Epithelial cell of prostate (primary cell): Measurements from ENCODE around the gene KAZN.

Experiments
- DNase-seq: peaks from one replicate; pipeline ENCODE4 v3.0.0-alpha.2; 2011; ENCODE audit warnings: low read depth, low spot score
- H3K27ac ChIP-seq: fragments of 450-650 bp; 2 replicates; pipeline ENCODE4 v1.5.1; 2017; ENCODE audit warnings: mild to moderate bottlenecking

Gene KAZN

DNA sequence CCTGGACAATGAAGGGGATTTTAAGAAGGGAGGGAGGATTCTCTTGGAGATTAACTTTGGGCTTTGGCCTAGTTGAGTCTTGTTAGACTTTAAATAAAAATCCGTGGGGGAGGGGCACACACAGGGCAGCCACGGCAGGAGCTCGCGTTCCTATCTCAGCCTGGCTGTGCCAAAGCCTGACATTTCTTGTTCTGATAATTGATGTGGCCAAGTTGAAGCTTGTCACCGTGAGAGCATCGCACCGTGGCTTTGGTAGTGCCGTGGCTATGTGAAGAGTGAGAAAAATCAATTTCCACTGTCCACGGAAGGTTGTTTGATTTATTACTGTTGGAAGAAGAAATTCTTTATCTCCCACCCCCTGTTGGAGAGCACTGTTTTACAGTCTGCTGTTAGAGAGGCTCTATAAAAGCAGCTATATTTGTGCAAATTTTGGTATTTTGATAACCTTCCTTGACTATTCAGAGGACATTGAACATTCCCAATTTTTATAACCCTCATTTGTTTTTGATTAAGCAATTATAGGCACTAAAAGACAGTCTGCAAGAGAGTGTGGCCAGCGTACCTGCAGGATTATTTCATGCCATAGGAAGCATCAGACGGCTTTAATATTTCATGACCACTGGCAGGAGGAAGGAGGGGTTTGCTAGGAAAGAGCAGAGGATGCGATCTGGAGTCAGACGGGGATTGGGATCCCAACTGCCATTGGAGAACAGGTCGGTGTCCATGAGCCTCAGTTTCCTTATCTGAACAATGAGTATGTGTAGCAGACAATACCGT, 160.7 kb downstream of the KAZN start:
- DNase-seq = no peak
- H3K27ac ChIP-seq = no peak overlapping the region

- no peak for DNase-seq
- no peak overlapping the region for H3K27ac ChIP-seq
Measured at GRCh38 chr1:14759843-14760242, 161.4 kb downstream of the KAZN start.

DNA sequence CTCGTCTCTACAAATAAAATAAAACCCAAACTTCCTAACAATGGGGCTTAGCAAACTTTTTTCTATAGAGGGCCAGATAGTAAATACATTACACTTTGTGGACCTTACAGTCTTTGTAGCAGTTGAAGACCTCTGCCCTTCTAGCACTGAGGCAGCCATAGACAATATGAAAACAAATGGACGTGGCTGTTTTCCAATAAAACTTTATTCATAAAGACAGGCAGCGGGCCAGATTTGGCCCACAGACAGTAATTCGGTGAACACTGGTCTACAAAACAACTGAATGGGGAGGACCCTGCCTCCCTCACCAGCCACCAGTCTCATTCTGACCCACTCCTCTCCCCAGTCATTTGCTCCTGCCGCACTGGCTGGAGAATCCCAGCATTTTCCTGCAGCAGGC, 162.3 kb downstream of the KAZN start:
- H3K27ac ChIP-seq = no peak overlapping the region
- DNase-seq = no peak

DNA sequence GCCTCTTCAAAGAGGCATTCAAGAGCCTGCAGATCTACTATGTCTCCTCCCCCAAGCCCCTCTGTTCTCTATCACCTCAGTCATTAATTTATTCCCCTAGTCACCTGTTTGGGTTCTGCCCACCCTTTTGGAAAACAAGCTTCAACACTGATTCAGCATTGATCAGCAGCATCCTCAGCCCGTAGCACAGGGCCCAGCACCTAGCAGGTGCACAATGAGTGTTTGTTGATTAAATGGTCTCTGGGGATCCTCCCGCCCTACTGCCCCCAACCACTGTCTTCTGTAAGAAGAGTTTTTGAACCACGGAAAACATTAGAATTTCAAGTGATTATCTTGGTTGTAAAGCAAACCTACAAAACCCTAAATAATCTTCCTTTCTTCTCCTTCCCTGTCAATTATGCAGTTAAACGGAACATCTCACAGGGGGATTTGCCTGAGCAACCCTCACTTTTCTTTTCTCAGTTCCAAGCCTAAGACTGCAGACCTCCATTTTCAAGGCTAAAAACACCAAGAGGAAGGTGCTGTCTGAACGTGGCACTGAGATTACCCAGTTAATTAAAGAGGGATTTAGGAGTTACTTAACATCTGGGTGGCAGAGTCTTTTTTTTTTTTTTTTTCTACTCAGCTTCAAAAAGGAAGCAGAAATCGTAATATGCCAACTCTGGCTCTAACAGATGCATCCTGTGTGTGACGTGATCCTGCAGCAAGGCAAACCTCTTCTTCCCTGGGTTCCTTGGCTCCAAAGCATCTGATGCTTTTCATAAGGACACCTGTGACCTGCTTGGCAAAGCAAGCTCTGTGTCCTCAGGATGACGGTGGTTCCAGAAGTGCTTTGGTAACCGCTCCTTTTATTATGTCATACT, 163.0 kb downstream of the KAZN start:
- DNase-seq = no peak
- no peak overlapping the region for H3K27ac ChIP-seq

- no peak overlapping the region for H3K27ac ChIP-seq
- DNase-seq = no peak
Measured at GRCh38 chr1:14763977-14764376, 165.5 kb downstream of the KAZN start.

GRCh38 chr1:14765773-14766172, 167.3 kb downstream of the KAZN start:
- peak overlapping the region; percentile 34 for H3K27ac ChIP-seq
- DNase-seq = peak; percentile 87

- no peak overlapping the region for H3K27ac ChIP-seq
- no peak for DNase-seq
Measured at GRCh38 chr1:14767075-14767474, 168.6 kb downstream of the KAZN start.

- no peak for DNase-seq
- no peak overlapping the region for H3K27ac ChIP-seq
Measured at GRCh38 chr1:14768582-14769304, 170.3 kb downstream of the KAZN start.

GRCh38 chr1:14769486-14770274, 171.2 kb downstream of the KAZN start:
- DNase-seq = no peak
- H3K27ac ChIP-seq = no peak overlapping the region

DNA sequence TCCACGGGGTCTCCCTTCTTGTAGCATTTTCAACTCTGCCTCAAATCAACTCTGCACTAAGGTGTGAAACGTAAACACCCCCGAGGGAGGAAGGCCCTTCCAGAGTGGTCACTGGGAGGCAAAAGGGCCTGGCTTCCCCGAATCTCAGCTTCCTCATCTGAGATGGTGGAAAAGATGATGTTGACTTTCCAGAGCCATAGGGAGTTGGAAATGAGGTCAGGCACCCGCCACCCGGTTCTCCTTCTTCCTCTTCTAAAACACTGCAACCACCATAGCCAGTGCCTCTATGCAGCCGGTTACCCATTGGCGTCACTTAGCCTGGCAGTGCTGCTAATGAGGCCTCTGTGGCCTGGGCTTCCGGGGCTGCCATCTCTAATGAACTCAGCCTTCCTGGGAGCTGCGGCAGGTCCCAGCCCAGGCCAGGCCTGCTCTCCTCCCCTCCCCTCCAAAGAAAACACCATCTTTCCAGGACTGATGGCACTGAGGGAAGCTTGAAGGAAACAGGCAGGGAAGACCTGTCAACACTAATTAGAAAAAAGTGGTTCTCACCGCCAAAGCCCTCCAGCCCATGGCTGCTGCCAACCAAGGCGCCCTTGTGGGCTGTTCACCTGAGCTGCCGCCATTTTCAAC, 175.0 kb downstream of the KAZN start:
- no peak overlapping the region for H3K27ac ChIP-seq
- DNase-seq = no peak

DNA sequence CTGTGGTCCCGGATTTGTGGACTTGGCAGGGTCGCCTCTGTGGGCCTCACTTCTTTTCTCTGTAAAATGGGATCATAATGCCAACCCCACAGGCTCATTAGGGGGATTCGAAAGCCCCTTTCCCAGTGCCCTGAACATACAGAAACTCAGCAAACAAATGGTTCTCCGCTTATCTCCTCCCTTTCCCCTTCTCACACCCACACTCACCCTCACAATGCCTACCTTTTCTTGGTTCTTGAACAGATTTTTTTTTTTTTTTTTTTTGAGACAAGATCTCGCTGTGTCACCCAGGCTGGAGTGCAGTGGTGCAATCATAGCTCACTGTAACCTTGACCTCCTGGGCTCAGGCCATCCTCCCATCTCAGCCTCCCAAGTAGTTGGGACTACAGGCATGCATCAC, 175.7 kb downstream of the KAZN start:
- DNase-seq = no peak
- H3K27ac ChIP-seq = no peak overlapping the region

DNA sequence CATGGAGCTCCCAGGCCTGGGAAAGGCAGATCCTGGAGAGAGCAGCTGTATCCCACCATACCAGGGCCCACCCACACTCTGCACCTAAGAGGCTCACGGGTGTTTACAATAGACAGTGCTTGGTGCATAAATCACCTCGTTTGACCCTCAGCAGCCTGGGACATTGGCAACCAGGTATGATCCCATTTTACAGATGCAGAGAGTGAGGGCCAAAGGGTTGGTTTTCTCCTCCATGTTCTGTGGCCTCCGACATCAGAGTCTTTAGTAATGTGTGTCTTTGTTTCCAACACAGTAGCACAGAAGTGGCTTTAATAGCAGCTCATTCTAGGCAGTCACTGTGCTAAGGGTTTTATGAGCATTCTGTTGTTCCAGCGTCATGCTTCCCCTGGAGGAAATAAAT, 176.5 kb downstream of the KAZN start:
- H3K27ac ChIP-seq = no peak overlapping the region
- no peak for DNase-seq

- no peak overlapping the region for H3K27ac ChIP-seq
- no peak for DNase-seq
Measured at GRCh38 chr1:14775434-14775833, 176.9 kb downstream of the KAZN start.

GRCh38 chr1:14777516-14778506, 179.3 kb downstream of the KAZN start:
- no peak for DNase-seq
- no peak overlapping the region for H3K27ac ChIP-seq

DNA sequence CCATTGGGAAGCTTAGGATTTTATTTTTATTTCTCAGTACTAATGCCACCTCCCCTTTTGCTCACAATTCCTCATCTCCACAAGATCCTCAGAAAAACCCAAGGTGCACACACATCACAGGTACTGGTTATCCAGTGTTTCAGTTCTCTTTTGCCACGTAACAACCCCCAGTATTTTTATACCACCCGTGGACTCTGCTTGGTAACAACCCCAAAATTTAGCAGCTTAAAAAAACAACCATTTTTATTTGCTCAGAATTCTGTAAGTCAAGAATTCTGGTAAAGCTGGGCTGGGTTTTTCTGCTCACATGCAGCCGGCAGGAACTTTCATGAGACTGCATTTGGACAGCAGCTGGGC, 180.0 kb downstream of the KAZN start:
- DNase-seq = no peak
- H3K27ac ChIP-seq = no peak overlapping the region

GRCh38 chr1:14778898-14779865, 180.7 kb downstream of the KAZN start:
- DNase-seq = no peak
- no peak overlapping the region for H3K27ac ChIP-seq

GRCh38 chr1:14780271-14780670, 181.8 kb downstream of the KAZN start:
- no peak overlapping the region for H3K27ac ChIP-seq
- DNase-seq = no peak
